CD4-positive, alpha-beta T cell treated with Interferon gamma for 1 hour (primary cell): ENCODE data around the gene PDZD7.

Source experiments
- DNase-seq: peaks from one replicate; pipeline ENCODE4 v3.0.0-alpha.2; 2020

PDZD7 gene

DNA sequence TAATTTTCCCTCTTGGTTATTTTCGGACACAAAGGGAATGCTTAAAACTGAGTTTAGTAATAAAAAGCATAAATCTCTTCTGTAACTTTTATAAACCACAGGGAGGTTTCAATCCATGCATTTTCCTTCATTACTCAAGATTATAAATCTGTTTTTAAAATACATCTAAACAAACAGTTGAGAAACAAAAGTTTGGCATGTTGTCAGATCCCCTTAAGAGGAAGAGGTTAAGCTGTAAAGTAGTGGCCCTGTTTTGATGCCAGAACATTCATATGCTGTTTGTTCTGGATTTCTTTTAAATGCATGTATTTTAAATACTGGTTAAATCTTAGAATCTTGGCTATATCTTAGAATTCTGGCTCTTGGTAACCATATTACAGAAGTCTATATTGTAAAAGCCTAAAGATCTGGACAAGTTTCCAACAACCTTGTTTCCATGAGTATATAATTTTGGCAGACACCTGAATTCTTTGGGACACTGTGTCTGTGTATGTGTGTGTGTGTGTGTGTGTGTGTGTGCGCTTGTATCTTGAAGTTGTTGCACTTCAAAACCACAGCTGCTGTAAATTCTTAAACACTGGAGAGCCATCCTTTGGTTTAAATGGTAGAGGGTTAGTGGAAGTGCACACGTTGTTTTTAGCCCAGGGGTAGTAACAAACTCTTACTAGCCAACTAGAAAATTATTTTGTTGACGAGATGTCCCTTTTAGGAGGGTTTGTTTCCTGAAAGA, 68.4 kb downstream of the PDZD7 start:
- DNase-seq, result no peak

DNA sequence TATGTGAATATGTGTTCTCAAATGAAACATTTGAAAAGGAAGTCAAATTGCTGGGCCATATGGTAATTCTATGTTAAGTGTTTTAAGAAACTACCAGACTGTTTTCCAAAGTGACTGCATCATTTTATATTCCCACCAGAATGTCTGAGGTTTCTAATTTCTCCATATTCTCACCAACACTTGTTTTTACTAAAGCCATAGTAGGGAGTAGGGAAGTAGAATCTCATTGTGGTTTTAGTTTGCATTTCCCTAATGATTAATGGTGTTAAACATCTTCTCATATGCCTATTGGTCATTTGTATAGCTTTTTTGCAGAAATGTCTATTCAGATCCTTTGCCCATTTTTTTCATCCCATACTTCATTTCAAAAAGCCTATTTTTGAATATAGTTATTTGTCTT, 70.7 kb downstream of the PDZD7 start:
- no peak for DNase-seq
